Right lobe of liver (tissue), 6 donors: ENCODE data around the gene NOB1. TPM values are rescaled to one million over a fixed set of nuclear protein-coding genes. Genes with fewer than 3 reads are reported as not detected.

Experiments used
- ATAC-seq, 4 donors: fragments of 200-7000 bp; cut with Tn5 transposase; one replicate each; pipeline ENCODE4 v1.9.1; 2020; ENCODE audit warnings: mild to moderate bottlenecking in 4 of 4, moderate library complexity in 4 of 4
- DNase-seq, 3 donors: peaks; one replicate each; pipeline ENCODE4 v3.0.0-alpha.2; 2020
- H3K27ac ChIP-seq, 3 donors: fragments of 200-600 bp; one replicate each; pipeline ENCODE4 v1.8.0; 2022
- H3K27me3 ChIP-seq, 2 donors: fragments of 200-600 bp; one replicate each; pipeline ENCODE4 v1.8.0; 2022
- H3K36me3 ChIP-seq, 4 donors: fragments of 200-600 bp; sonication (generic) in 1 of 4; one replicate each; pipeline versions ENCODE4 v1.5.1 to v1.8.0; 2017 to 2022; ENCODE audit warnings: control low read depth in 1 of 4
- H3K4me1 ChIP-seq, 4 donors: fragments of 200-600 bp; sonication (generic) in 1 of 4; one replicate each; pipeline versions ENCODE4 v1.5.1 to v1.8.0; 2017 to 2022; ENCODE audit warnings: control low read depth in 1 of 4
- H3K4me3 ChIP-seq, 3 donors: fragments of 200-600 bp; one replicate each; pipeline ENCODE4 v1.8.0; 2022
- H3K9me3 ChIP-seq, 4 donors: fragments of 200-600 bp; sonication (generic) in 1 of 4; one replicate each; pipeline versions ENCODE4 v1.5.1 to v1.8.0; 2017 to 2022; ENCODE audit warnings: control low read depth in 1 of 4
- CTCF ChIP-seq, 4 donors: fragments of 200-600 bp in 3 of 4; fragments of 450-650 bp in 1 of 4; IDR thresholded peaks; one replicate each; pipeline versions ENCODE4 v1.5.1 to v1.8.0; 2016 to 2022; ENCODE audit warnings: antibody characterized with exemption in 4 of 4, mild to moderate bottlenecking in 2 of 4
- POLR2A ChIP-seq: fragments of 450-650 bp; IDR thresholded peaks from one replicate; pipeline ENCODE4 v1.6.1; 2017; ENCODE audit warnings: antibody characterized with exemption, mild to moderate bottlenecking
- WGBS: methylation state at CpG from one replicate; pipeline ENCODE4 v1.1.6; 2018; ENCODE audit warnings: low coverage, low lambda C conversion rate; ENCODE audit not compliant: insufficient coverage; ENCODE audit errors: missing lambda C conversion rate; 5-methylcytosine and 5-hydroxymethylcytosine counted together
- intact Hi-C, 2 donors: fragments of 100-400 bp; cut with DNase I; formaldehyde crosslinking; loops; one replicate each; pipeline versions ENCODE4 v1.11.2 to v1.14.1; 2022
- total RNA-seq, 6 experiments: library from RNA; depleted of rRNA in 2 of 6; stranded (reverse); fragments of >200 nt in 2 of 6; fragmentation: NEBNext Ultra II Directional in 3 of 6; extraction: Animal tissue kit (Norgen Biotek cat#: 25700) in 3 of 6; gene quantifications; one replicate each; pipeline versions ENCODE4 v1.1.0 to v1.2.4, GENCODE V29; 2016 to 2023
- donor health status: DM: no; HTN: yes; CAD: no.
- donor health status: DM: no; HTN: no; CAD: no.
- donor health status: DM: no; HTN: no; CAD: no.
- donor health status: DM: no; HTN: yes; CAD: no.
- donor health status: DM: no; HTN: yes; CAD: no.

Gene NOB1
- total RNA-seq, 6 experiments from 2014 or later, result 15.5 to 19.5 (median 16.6) TPM

GRCh38 chr16:69709456-69710084 lies 45.2 kb downstream of the NOB1 start:
- H3K27me3 ChIP-seq, result no peaks in the 10 kb centered on the region
- TF ChIP-seq POLR2A, result no peak
- peak; percentile 65 to 77 (median 68) for TF ChIP-seq CTCF (IDR thresholded peaks at IDR 0.05)
- DNase-seq (no peak), ATAC-seq (peak; percentile 70 to 86 (median 82))
- peaks cover 0 to 4% (median 0%) of the 10 kb centered on the region in 4 donors for H3K36me3 ChIP-seq
- no peak overlapping the region for H3K4me3 ChIP-seq
- 37% methylated on average over 5 of the region's 5 CpGs for WGBS
- no peak overlapping the region for H3K27ac ChIP-seq
- no peaks in the 10 kb centered on the region for H3K9me3 ChIP-seq
- peaks cover 0 to 3% (median 0%) of the 10 kb centered on the region in 4 donors for H3K4me1 ChIP-seq
- intact Hi-C loops, result no loop called here

- ATAC-seq (no peak), DNase-seq (no peak)
- WGBS, result 89% methylated on average over 10 of the region's 10 CpGs
- no peak overlapping the region for H3K27ac ChIP-seq
- H3K4me3 ChIP-seq, result no peak overlapping the region
- peaks cover 0 to under 1% (median 0%) of the 10 kb centered on the region in 4 donors for H3K36me3 ChIP-seq
- no peaks in the 10 kb centered on the region for H3K9me3 ChIP-seq
- H3K4me1 ChIP-seq, result peaks cover 0 to 3% (median 0%) of the 10 kb centered on the region in 4 donors
- TF ChIP-seq POLR2A (no peak), CTCF (IDR thresholded peaks at IDR 0.05) (no peak)
- intact Hi-C loops, result no loop called here
- no peaks in the 10 kb centered on the region for H3K27me3 ChIP-seq
Measured at GRCh38 chr16:69707920-69708683, 46.6 kb downstream of the NOB1 start.

GRCh38 chr16:69706975-69707340 lies 47.8 kb downstream of the NOB1 start:
- H3K36me3 ChIP-seq, result peaks cover 0 to 8% (median 0%) of the 10 kb centered on the region in 4 donors
- peaks cover 0 to 3% (median 0%) of the 10 kb centered on the region in 4 donors for H3K4me1 ChIP-seq
- WGBS, result 100% methylated on average over 2 of the region's 2 CpGs
- intact Hi-C loops, result no loop called here
- no peaks in the 10 kb centered on the region for H3K9me3 ChIP-seq
- ATAC-seq (no peak), DNase-seq (no peak)
- H3K27me3 ChIP-seq, result no peaks in the 10 kb centered on the region
- TF ChIP-seq POLR2A, result no peak
- no peak for TF ChIP-seq CTCF (IDR thresholded peaks at IDR 0.05)
- H3K4me3 ChIP-seq, result no peak overlapping the region
- no peak overlapping the region for H3K27ac ChIP-seq

- no peak overlapping the region for H3K4me3 ChIP-seq
- no peak for DNase-seq
- intact Hi-C loops, result no loop called here
- WGBS, result 70% methylated on average over 1 of the region's 1 CpG
- H3K36me3 ChIP-seq, result peaks cover 0 to 12% (median 0%) of the 10 kb centered on the region in 4 donors
- H3K9me3 ChIP-seq, result no peaks in the 10 kb centered on the region
- TF ChIP-seq CTCF (IDR thresholded peaks at IDR 0.05) (no peak), POLR2A (no peak)
- ATAC-seq, result peak in 1 of 4 donors; percentile 39
- peaks cover 0 to 3% (median 0%) of the 10 kb centered on the region in 4 donors for H3K4me1 ChIP-seq
- peak overlapping the region in 1 of 3 donors; percentile 5 for H3K27ac ChIP-seq
- H3K27me3 ChIP-seq, result no peaks in the 10 kb centered on the region
Measured at GRCh38 chr16:69706256-69706974, 48.3 kb downstream of the NOB1 start.
